ENCODE results near the gene UST. TPM values are rescaled to one million over a fixed set of nuclear protein-coding genes. Genes with fewer than 3 reads are reported as not detected.
A peak's percentile ranks its signal among the peaks of the same experiment; 100 is the strongest.
"Not testable (repeated sequence)": the region's sequence is repeated elsewhere in the genome, so short reads cannot be mapped to it uniquely, and the experiment has no call there.

Gene UST
- total RNA-seq, 4 donors from 2014 or later = 16.7 to 19.5 (median 18.1) TPM

DNA sequence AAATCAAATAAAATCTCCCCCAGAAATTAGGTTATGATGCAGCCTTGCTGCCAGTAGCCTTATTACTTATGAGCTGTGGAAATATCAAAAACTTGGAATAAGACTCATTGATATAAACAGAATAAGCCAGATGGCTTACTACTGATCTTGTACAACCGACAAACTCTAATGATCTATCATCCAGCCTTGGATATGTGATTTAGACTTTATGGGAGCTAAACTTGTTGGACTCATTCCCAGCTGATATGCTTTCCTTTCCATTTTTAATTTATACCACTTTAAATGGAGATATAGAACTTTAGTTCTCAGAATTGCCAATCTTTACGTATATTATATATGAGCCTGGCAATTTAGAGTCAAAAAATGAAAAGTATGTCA, 5.0 kb downstream of the UST start:
- WGBS = 78% methylated on average over 2 of the region's 2 CpGs
- H3K27me3 ChIP-seq = peaks cover 5% of the 10 kb centered on the region
- TF ChIP-seq EP300 (IDR thresholded peaks at IDR 0.05) (no peak), POLR2A (IDR thresholded peaks at IDR 0.05) (no peak), POLR2AphosphoS5 (IDR thresholded peaks at IDR 0.05) (no peak)
- TF ChIP-seq, protein P1, sequence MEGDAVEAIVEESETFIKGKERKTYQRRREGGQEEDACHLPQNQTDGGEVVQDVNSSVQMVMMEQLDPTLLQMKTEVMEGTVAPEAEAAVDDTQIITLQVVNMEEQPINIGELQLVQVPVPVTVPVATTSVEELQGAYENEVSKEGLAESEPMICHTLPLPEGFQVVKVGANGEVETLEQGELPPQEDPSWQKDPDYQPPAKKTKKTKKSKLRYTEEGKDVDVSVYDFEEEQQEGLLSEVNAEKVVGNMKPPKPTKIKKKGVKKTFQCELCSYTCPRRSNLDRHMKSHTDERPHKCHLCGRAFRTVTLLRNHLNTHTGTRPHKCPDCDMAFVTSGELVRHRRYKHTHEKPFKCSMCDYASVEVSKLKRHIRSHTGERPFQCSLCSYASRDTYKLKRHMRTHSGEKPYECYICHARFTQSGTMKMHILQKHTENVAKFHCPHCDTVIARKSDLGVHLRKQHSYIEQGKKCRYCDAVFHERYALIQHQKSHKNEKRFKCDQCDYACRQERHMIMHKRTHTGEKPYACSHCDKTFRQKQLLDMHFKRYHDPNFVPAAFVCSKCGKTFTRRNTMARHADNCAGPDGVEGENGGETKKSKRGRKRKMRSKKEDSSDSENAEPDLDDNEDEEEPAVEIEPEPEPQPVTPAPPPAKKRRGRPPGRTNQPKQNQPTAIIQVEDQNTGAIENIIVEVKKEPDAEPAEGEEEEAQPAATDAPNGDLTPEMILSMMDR (IDR thresholded peaks at IDR 0.05) = no peak
- no peak overlapping the region for H3K27ac ChIP-seq
- H3K9me3 ChIP-seq = no peaks in the 10 kb centered on the region
- H3K36me3 ChIP-seq = no peaks in the 10 kb centered on the region
- no peak for DNase-seq (ENCODE audit: low spot score in 2 of 2)
- peaks cover 28% of the 10 kb centered on the region for H3K4me1 ChIP-seq
- H3K4me3 ChIP-seq = no peak overlapping the region

DNA sequence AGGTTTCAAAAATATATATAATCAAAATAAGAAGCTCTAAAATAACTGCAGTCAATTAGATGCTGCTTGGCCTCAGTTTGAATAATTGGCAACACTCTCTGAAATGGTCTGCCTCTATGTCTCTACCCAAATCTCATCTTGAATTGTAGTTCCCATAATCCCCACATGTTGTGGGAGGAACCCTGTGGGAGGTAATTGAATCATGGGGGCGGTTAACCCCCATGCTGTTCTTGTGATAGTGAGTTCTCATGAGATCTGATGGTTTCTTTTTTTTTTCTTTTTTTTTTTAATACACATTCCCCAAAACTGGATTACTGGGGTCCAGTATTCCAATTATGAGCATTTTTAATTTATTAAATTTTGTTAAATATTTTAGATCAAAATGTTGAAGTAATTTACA, 8.5 kb downstream of the UST start:
- 53% methylated on average over 1 of the region's 1 CpG for WGBS
- peaks cover 19% of the 10 kb centered on the region for H3K4me1 ChIP-seq
- H3K36me3 ChIP-seq; H3K4me3 ChIP-seq; H3K9me3 ChIP-seq; H3K27ac ChIP-seq; DNase-seq (ENCODE audit: low spot score in 2 of 2); H3K27me3 ChIP-seq: not testable (repeated sequence)

DNA sequence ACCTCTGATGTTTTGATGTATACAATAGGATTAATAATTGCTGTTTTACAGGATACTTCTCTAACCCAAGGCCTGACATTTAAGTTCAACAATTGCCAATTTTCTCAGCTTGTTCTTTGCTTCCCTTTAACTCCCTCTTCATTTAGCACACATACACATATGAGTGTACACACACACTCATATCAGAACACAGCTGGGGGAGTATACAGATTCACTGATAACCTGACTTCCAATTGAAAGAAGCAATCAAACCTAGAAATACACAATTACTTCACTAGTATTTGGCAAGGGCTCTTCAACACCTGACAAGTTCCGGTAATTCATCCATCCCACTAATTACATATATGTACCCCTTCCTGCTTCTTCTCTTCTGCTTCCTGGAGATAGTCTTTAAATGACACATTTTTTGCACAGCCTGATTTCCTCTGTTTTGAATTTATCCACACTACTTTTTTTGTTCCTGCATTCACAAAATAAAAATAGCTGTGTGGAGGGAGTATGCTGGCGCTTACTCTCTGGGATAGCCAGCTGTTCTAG, 11.2 kb downstream of the UST start:
- Histone ChIP-seq H3K4me1 (peaks cover 36% of the 10 kb centered on the region), H3K9me3 (no peaks in the 10 kb centered on the region), H3K27me3 (no peaks in the 10 kb centered on the region), H3K36me3 (no peaks in the 10 kb centered on the region), H3K4me3 (no peak overlapping the region), H3K27ac (no peak overlapping the region)
- WGBS = 68% methylated on average over 2 of the region's 2 CpGs
- TF ChIP-seq, protein P1 (IDR thresholded peaks at IDR 0.05) = no peak
- TF ChIP-seq POLR2AphosphoS5 (IDR thresholded peaks at IDR 0.05) = no peak
- no peak for TF ChIP-seq EP300 (IDR thresholded peaks at IDR 0.05)
- TF ChIP-seq POLR2A (IDR thresholded peaks at IDR 0.05) = no peak
- DNase-seq (ENCODE audit: low spot score in 2 of 2) = no peak

GRCh38 chr6:148758492-148758891, 11.7 kb downstream of the UST start:
- Histone ChIP-seq H3K27me3 (no peaks in the 10 kb centered on the region), H3K36me3 (no peaks in the 10 kb centered on the region), H3K4me1 (peaks cover 36% of the 10 kb centered on the region), H3K4me3 (no peak overlapping the region), H3K9me3 (no peaks in the 10 kb centered on the region), H3K27ac (no peak overlapping the region)
- WGBS = 83% methylated on average over 6 of the region's 6 CpGs
- no peak for TF ChIP-seq POLR2AphosphoS5 (IDR thresholded peaks at IDR 0.05)
- TF ChIP-seq, protein P1 (IDR thresholded peaks at IDR 0.05) = no peak
- DNase-seq (ENCODE audit: low spot score in 2 of 2) = no peak

GRCh38 chr6:148760258-148760534, 13.4 kb downstream of the UST start:
- peak overlapping the region; percentile 28 for H3K4me3 ChIP-seq
- peak overlapping the region; percentile 75 for H3K27ac ChIP-seq
- 50% methylated on average over 1 of the region's 1 CpG for WGBS
- H3K9me3 ChIP-seq = no peaks in the 10 kb centered on the region
- no peaks in the 10 kb centered on the region for H3K36me3 ChIP-seq
- peaks cover 36% of the 10 kb centered on the region for H3K4me1 ChIP-seq
- no peaks in the 10 kb centered on the region for H3K27me3 ChIP-seq
- TF ChIP-seq, protein P1 (IDR thresholded peaks at IDR 0.05) = no peak
- TF ChIP-seq POLR2AphosphoS5 (IDR thresholded peaks at IDR 0.05) (no peak), POLR2A (IDR thresholded peaks at IDR 0.05) (no peak), EP300 (IDR thresholded peaks at IDR 0.05) (no peak)
- no peak for DNase-seq (ENCODE audit: low spot score in 2 of 2)
